HUES64 (cell line): ENCODE data around the gene NR1D2.

Source experiments
- H3K27ac ChIP-seq: 2 replicates; pipeline ENCODE4 v1.7.0; 2013; ENCODE audit warnings: low read depth, low read length, inconsistent platforms
- H3K27me3 ChIP-seq: 2 replicates; pipeline ENCODE4 v1.6.1; 2013; ENCODE audit warnings: mild to moderate bottlenecking, low read length; ENCODE audit not compliant: insufficient read depth
- H3K36me3 ChIP-seq: 2 replicates; pipeline ENCODE4 v1.6.1; 2013; ENCODE audit warnings: mild to moderate bottlenecking, low read length; ENCODE audit not compliant: insufficient read depth
- H3K4me1 ChIP-seq: 2 replicates; pipeline ENCODE4 v1.6.1; 2013; ENCODE audit warnings: mild to moderate bottlenecking, low read length, moderate library complexity; ENCODE audit not compliant: insufficient read depth
- H3K4me3 ChIP-seq: 2 replicates; pipeline ENCODE4 v1.5.1; 2013; ENCODE audit warnings: mild to moderate bottlenecking, low read length, moderate library complexity
- H3K9ac ChIP-seq: 2 replicates; pipeline ENCODE4 v1.6.1; 2013; ENCODE audit warnings: mild to moderate bottlenecking, low read depth, low read length
- H3K9me3 ChIP-seq: 2 replicates; pipeline ENCODE4 v1.6.1; 2013; ENCODE audit warnings: low read depth, low read length; ENCODE audit not compliant: insufficient read depth
- WGBS: fragments of 150-250, 120-280 bp; methylation state at CpG from one replicate; pipeline ENCODE4 v1.1.7; 2013; ENCODE audit warnings: missing lambda C conversion rate; 5-methylcytosine and 5-hydroxymethylcytosine counted together

NR1D2 gene

GRCh38 chr3:23932571-23932970 lies 12.5 kb upstream of the NR1D2 start:
- H3K9ac ChIP-seq, result no peak overlapping the region
- H3K27ac ChIP-seq, result no peak overlapping the region
- no peak overlapping the region for H3K4me3 ChIP-seq
- H3K27me3 ChIP-seq, result no peaks in the 10 kb centered on the region
- no peaks in the 10 kb centered on the region for H3K36me3 ChIP-seq
- no peaks in the 10 kb centered on the region for H3K9me3 ChIP-seq
- 92% methylated on average over 3 of the region's 4 CpGs for WGBS
- H3K4me1 ChIP-seq, result no peaks in the 10 kb centered on the region

GRCh38 chr3:23934253-23934652 lies 10.8 kb upstream of the NR1D2 start:
- H3K9me3 ChIP-seq, result no peaks in the 10 kb centered on the region
- 71% methylated on average over 4 of the region's 4 CpGs for WGBS
- no peak overlapping the region for H3K4me3 ChIP-seq
- no peak overlapping the region for H3K9ac ChIP-seq
- no peak overlapping the region for H3K27ac ChIP-seq
- no peaks in the 10 kb centered on the region for H3K27me3 ChIP-seq
- no peaks in the 10 kb centered on the region for H3K4me1 ChIP-seq
- no peaks in the 10 kb centered on the region for H3K36me3 ChIP-seq

- no peaks in the 10 kb centered on the region for H3K27me3 ChIP-seq
- H3K4me3 ChIP-seq, result no peak overlapping the region
- H3K36me3 ChIP-seq, result no peaks in the 10 kb centered on the region
- no peaks in the 10 kb centered on the region for H3K9me3 ChIP-seq
- no CpG with 5 or more reads among the region's 1 CpG for WGBS
- H3K27ac ChIP-seq, result no peak overlapping the region
- no peak overlapping the region for H3K9ac ChIP-seq
- H3K4me1 ChIP-seq, result no peaks in the 10 kb centered on the region
These were observed 7.8 kb upstream of the NR1D2 start for GRCh38 chr3:23937296-23937695.

GRCh38 chr3:23938688-23939087 lies 6.4 kb upstream of the NR1D2 start:
- no peaks in the 10 kb centered on the region for H3K27me3 ChIP-seq

GRCh38 chr3:23940775-23941174 lies 4.3 kb upstream of the NR1D2 start:
- no peak overlapping the region for H3K27ac ChIP-seq
- H3K4me3 ChIP-seq, result no peak overlapping the region
- no peaks in the 10 kb centered on the region for H3K36me3 ChIP-seq
- no peaks in the 10 kb centered on the region for H3K27me3 ChIP-seq
- WGBS, result 91% methylated on average over 5 of the region's 5 CpGs
- H3K9me3 ChIP-seq, result no peaks in the 10 kb centered on the region
- H3K9ac ChIP-seq, result no peak overlapping the region
- H3K4me1 ChIP-seq, result peaks cover 7% of the 10 kb centered on the region; the same call in 1 of the 2 replicates

More at GRCh38 chr3:23938688-23939087, 6.4 kb upstream of the NR1D2 start:
- no peaks in the 10 kb centered on the region for H3K36me3 ChIP-seq
- H3K27ac ChIP-seq, result no peak overlapping the region
- H3K4me1 ChIP-seq, result peaks cover 1% of the 10 kb centered on the region; the same call in 1 of the 2 replicates
- no peaks in the 10 kb centered on the region for H3K9me3 ChIP-seq
- no peak overlapping the region for H3K4me3 ChIP-seq
- H3K9ac ChIP-seq, result no peak overlapping the region

GRCh38 chr3:23941440-23941839 lies 3.6 kb upstream of the NR1D2 start:
- no peaks in the 10 kb centered on the region for H3K27me3 ChIP-seq
- no peak overlapping the region for H3K27ac ChIP-seq
- H3K4me1 ChIP-seq, result peaks cover 7% of the 10 kb centered on the region; the same call in 1 of the 2 replicates
- no peak overlapping the region for H3K9ac ChIP-seq
- no peaks in the 10 kb centered on the region for H3K9me3 ChIP-seq
- WGBS, result 89% methylated on average over 3 of the region's 4 CpGs
- no peak overlapping the region for H3K4me3 ChIP-seq
- H3K36me3 ChIP-seq, result no peaks in the 10 kb centered on the region

- 88% methylated on average over 11 of the region's 11 CpGs for WGBS
- no peak overlapping the region for H3K27ac ChIP-seq
These were observed 2.5 kb upstream of the NR1D2 start for GRCh38 chr3:23942546-23942945.

GRCh38 chr3:23944007-23944783 lies 891 bp upstream of the NR1D2 start:
- Histone ChIP-seq H3K27ac (peak overlapping the region; percentile 93; the same call in 1 of the 2 replicates), H3K9me3 (no peaks in the 10 kb centered on the region), H3K9ac (peak overlapping the region; percentile 93), H3K4me3 (peak overlapping the region; percentile 84), H3K4me1 (peaks cover 24% of the 10 kb centered on the region), H3K27me3 (no peaks in the 10 kb centered on the region), H3K36me3 (no peaks in the 10 kb centered on the region)
- WGBS, result 5% methylated on average over 13 of the region's 13 CpGs

More at GRCh38 chr3:23942546-23942945, 2.5 kb upstream of the NR1D2 start:
- Histone ChIP-seq H3K4me3 (no peak overlapping the region), H3K36me3 (no peaks in the 10 kb centered on the region), H3K4me1 (peaks cover 17% of the 10 kb centered on the region), H3K27me3 (no peaks in the 10 kb centered on the region), H3K9me3 (no peaks in the 10 kb centered on the region), H3K9ac (no peak overlapping the region)

GRCh38 chr3:23945663-23945912 lies 502 bp downstream of the NR1D2 start:
- Histone ChIP-seq H3K9ac (peak overlapping the region; percentile 94), H3K36me3 (no peaks in the 10 kb centered on the region), H3K9me3 (no peaks in the 10 kb centered on the region), H3K27me3 (no peaks in the 10 kb centered on the region), H3K4me3 (peak overlapping the region; percentile 84), H3K4me1 (peaks cover 24% of the 10 kb centered on the region), H3K27ac (peak overlapping the region; percentile 97; the same call in 1 of the 2 replicates)
- under 1% methylated on average over 39 of the region's 39 CpGs for WGBS

- under 1% methylated on average over 87 of the region's 87 CpGs for WGBS
- H3K27ac ChIP-seq, result peak overlapping the region; percentile 97
- peak overlapping the region; percentile 90 for H3K9ac ChIP-seq
- peak overlapping the region; percentile 84 for H3K4me3 ChIP-seq
- no peaks in the 10 kb centered on the region for H3K36me3 ChIP-seq
- peaks cover 24% of the 10 kb centered on the region for H3K4me1 ChIP-seq
- no peaks in the 10 kb centered on the region for H3K27me3 ChIP-seq
- H3K9me3 ChIP-seq, result no peaks in the 10 kb centered on the region
These were observed 1.0 kb downstream of the NR1D2 start for GRCh38 chr3:23945913-23946687.

GRCh38 chr3:23948761-23949160 lies 3.7 kb downstream of the NR1D2 start:
- Histone ChIP-seq H3K27ac (no peak overlapping the region), H3K4me3 (no peak overlapping the region), H3K9me3 (no peaks in the 10 kb centered on the region), H3K9ac (no peak overlapping the region), H3K4me1 (peaks cover 22% of the 10 kb centered on the region), H3K36me3 (no peaks in the 10 kb centered on the region), H3K27me3 (no peaks in the 10 kb centered on the region)
- WGBS, result 94% methylated on average over 2 of the region's 2 CpGs
